Measurements from ENCODE around the gene UPF3B.
"Not testable (repeated sequence)": the region's sequence is repeated elsewhere in the genome, so short reads cannot be mapped to it uniquely, and the experiment has no call there.

Gene UPF3B, protein sequence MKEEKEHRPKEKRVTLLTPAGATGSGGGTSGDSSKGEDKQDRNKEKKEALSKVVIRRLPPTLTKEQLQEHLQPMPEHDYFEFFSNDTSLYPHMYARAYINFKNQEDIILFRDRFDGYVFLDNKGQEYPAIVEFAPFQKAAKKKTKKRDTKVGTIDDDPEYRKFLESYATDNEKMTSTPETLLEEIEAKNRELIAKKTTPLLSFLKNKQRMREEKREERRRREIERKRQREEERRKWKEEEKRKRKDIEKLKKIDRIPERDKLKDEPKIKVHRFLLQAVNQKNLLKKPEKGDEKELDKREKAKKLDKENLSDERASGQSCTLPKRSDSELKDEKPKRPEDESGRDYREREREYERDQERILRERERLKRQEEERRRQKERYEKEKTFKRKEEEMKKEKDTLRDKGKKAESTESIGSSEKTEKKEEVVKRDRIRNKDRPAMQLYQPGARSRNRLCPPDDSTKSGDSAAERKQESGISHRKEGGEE

GRCh38 chrX:119852382-119853353 is at the start of gene UPF3B:
Gene UPF3B (minus strand): TSS chrX:119852963. CDS start chrX:119852928, 35 bp downstream.
- peak; percentile 94 for DNase-seq

- DNase-seq: no peak
Observed at GRCh38 chrX:119900976-119901375, 48.2 kb upstream of the UPF3B start.

DNA sequence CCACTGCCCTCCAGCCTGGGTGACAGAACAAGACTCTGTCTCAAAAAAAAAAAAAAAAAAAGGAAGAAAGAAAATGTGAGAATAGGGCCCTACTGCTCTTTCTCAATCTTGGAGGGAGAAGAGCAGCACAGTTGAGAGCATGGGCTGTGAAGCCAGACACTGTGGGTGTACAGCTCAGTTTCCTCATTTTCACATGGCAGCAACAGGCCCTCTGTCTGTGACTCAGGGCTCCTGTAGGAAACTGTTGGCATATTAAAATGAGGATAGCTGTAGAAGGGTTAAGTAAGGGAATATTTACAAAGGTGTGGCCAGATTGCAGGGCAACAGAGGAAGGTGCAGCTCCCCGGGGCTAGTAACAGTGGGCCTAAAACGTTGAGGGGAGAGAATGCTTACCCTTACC is 46.4 kb upstream of the UPF3B start:
- no peak for DNase-seq

DNA sequence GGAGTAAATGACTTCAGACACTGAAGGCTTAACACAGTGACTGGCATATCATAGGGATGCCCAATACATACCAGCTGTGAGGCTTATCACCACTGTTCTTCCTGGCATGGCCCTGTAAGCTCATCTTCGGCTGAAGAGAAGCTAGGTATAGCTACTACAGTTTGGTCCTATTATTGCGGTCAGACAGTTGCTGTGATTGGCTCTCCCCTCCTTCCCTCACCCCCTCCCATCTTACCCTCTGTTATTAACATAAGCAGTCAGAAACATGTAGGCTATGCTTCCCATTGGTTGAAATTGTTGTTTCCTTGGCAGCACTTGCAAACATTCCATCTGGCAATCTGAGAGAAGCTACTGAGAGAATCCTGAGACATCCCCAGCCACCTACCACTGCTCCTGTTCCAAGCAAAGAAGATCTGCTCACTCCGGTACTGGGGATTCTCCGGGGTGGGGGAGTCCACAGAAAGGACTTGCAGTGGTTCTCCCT is 43.1 kb upstream of the UPF3B start, which contains the start of gene AKAP14:
TSS of gene AKAP14 (plus strand) at position 51 of the 484 bp plus-strand sequence. CDS start 7,331 bp downstream, outside the sequence.
- no peak for DNase-seq

DNA sequence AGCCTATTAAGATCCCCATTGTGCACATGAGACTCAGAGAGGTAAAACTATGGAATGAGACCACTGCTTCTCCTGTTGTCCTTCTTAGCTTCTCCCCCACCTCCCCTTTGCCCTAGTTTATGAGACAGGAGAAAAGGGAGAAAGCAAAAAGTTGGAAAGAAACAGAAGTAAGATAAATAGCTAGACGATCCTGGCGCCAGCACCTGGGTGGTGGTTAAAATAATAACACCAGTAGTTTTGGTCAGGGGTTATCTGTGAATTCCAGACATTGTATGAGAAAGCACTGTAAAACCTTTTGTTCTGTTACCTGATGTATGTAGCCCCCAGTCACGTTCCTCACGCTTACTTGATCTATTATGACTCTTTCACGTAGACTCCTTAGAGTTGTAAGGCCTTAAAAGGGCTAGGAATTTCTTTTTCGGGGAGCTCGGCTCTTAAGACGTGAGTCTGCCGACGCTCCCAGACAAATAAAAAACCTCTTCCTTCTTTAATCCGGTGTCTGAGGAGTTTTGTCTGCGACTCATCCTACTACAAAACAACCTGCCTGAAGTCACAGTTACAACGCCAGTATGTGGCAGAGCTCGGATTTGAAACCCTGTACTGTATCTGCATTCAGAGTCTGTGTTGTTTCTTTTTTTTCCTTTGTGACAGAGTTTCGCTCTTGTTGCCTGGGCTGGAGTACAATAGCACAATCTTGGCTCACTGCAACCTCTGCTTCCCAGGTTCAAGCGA is 39.4 kb upstream of the UPF3B start:
- not testable (repeated sequence) for DNase-seq

- not testable (repeated sequence) for DNase-seq
Observed at GRCh38 chrX:119890626-119891025, 37.9 kb upstream of the UPF3B start.

DNA sequence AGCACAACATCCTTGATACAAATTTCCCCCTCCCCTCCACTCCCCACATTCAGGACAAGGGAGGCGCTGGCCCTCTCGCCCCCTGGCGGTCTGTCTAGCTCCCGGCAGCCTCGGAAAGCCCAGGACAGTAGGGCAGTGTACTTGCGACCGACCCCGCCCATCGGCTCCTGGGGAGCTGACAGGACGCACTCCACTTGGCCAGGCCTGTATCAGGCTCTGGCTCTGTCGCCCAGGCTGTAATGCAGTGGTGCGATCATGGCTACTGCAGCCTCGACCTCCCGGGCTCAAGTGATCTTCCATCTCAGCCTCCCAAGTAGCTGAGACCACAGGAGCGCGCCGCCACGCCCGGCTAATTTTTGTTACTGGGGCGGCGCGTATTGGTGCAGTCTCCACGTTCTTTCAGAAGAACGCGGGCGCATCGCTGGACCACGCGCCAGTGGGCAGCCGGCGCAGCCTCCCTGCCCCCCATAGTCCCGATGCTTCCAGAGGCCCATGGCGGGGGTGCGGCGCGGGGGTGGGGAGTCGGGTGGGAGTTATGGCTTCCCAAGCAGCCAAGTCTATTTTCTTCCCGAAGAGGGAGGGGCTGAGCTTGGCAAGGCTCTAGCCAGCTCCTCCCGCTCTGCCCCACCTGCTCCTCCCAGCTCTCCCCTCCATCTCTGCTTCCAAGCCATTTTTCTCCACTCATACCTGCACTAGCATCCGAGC is 35.1 kb upstream of the UPF3B start:
- no peak for DNase-seq

DNA sequence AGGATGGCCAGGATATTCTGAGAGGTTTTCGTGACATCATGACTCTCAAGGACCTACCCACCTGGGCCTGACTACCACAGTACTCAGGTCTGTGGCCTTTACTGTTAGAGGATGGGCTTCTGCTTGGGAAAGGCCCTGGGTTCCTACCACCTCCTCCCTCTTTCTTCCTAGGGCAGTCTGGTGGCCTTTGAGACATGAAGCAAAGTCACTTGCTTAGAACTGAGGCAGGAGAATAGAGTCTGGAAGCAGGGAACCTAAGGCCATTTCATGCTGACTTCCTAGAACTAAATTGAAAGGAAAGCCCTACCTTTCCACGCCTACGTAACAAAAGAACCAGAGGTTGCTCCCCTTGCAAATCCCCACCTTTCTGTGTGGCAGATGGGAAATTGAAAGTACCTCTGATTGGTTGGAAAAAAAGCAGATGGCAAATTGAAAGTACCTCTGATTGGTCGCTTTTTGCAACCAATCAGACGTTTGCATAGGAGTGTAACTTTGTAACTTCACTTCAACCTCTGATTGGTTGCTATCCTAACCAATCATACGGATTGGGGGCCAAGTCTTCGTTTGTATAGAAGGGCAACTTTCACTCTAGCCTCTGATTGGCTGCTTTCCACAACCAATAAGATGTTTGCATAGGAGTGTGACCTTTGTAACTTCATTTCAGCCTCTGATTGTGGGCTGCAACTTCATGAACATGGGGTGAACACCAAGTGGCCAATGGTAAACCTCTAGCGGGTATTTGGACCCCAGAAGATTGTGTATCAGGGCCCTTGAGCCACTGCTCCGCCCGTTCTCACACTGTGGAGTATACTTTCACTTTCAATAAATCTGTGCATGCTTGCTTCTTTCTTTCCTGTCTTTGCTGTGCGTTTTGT is 33.0 kb upstream of the UPF3B start:
- no peak for DNase-seq

DNA sequence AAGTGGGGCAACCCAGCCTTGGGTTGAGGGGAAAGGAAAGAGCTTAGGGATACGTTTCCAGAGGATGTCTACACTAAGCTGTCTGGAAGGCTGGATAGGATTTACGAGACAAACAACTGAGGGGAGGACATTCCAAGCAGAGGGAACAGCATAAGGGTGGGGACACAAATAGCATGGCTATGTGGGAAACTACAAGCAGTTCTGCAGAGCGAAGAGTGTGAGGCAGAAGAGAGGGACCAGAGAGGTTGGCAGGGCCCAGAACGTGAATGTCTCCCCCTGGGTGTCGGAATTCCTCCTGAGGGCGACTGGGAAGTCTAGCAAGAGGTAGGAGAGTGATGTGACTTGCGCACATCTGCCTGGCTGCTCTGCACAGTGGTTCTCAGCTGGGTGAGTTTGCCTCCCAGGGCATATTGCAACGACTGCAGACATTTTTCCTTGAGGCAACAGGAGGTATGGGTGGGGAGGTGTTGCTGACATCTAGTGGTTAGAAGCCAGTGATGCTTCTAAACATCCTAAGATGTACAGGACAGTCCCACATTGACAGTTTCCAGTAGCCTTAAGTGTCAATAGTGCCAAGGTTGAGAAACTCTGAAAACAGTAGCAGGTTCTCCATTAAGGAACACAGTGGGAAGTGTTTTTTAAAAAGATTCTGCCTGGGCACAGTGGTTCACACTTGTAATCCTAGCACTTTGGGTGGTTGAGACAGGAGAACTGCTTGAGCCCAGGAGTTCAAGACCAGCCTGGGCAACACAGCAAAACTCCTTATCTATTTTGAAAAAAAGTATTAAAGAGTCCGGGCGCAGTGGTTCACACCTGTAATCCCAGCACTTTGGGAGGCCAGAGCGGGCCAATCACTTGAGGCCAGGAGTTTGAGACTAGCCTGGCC is 28.0 kb upstream of the UPF3B start:
- DNase-seq: no peak

DNA sequence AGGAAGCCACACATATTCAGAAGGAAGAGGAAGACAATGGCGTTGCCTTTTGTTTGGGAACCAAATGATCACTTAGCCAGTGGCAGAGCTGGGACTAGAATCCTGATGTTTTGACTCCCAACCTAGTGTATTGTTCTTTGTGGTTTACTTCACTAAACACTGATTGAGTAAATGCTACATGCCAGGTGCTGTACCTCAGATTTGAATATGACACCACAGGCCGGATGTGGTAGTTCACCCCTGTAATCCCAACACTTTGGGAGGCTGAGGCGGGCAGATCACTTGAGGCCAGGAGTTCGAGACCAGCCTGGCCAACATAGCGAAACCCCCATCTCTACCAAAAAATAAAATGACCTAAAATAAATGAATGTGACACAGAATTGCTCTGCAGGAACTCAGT is 27.3 kb upstream of the UPF3B start:
- no peak for DNase-seq

GRCh38 chrX:119878740-119879139 is 26.0 kb upstream of the UPF3B start:
- DNase-seq: no peak

- peak; percentile 67 for DNase-seq
Observed at GRCh38 chrX:119871599-119872395, 19.0 kb upstream of the UPF3B start, which contains the start of the genes NDUFA1 and RNF113A. Gene NDUFA1 (plus strand): TSS chrX:119871832. CDS start chrX:119871912, 80 bp downstream. Gene RNF113A (minus strand): TSS chrX:119871733. CDS start chrX:119871613, 120 bp downstream.

DNA sequence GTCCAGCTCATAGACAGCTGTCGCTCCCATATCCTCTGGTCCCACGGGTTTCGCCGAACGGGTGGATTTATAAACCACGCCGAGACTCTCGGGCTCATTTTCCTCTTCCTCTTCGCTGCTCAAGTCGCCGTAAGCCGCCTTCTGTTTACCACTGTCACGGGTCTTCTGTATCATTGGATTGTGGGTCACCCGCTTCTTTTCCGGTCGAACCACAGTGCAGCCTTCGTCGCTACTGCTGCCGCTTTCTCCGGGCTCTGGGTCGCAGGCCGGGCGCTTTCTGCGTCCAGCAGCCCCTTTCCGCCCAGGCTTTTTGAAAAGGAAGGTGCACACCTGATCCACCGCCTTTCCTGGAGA is 18.5 kb upstream of the UPF3B start:
- no peak for DNase-seq

GRCh38 chrX:119870626-119871131 is 17.9 kb upstream of the UPF3B start:
- DNase-seq: no peak

DNA sequence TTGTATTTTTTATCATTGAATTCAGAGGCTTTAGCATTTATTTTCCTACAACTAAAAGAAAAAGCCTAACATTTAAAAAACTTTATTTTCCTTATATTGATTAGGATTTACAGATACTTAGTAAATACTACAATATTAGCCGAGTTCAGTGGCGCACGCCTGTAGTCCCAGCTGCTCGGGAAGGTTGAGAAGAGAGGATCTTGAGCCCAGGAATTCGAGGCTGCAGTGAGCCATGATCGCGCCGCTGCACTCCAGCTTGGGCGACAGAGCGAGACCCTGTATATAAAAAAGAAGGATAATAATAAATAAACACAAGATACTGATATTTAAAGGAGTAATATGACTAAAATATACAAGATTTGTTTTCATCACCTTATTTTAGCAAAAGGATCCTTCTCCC is 681 bp upstream of the UPF3B start:
- no peak for DNase-seq

GRCh38 chrX:119833905-119834304 is 18.9 kb downstream of the UPF3B start:
- DNase-seq: no peak

- DNase-seq: no peak
Observed at GRCh38 chrX:119828446-119828845, 24.3 kb downstream of the UPF3B start.

GRCh38 chrX:119826399-119826959 is 26.3 kb downstream of the UPF3B start:
- no peak for DNase-seq

All from COR-L47 (cell line).